Effector CD4-positive, alpha-beta T cell (primary cell): ENCODE data around the gene CKAP2.
"Not testable (repeated sequence)": the region's sequence is repeated elsewhere in the genome, so short reads cannot be mapped to it uniquely, and the experiment has no call there.

Experiments used
- DNase-seq: peaks from one replicate; pipeline ENCODE4 v3.0.0-alpha.2; 2020
- total RNA-seq: gene quantifications from one replicate; lab custom pipeline; 2026; lab: John Stamatoyannopoulos, UW

The CKAP2 gene
- total RNA-seq = 43.5 reads per million, percentile 65 among the genes with 10 or more reads in this experiment

- DNase-seq = peak; percentile 92
These were observed at the start of gene CKAP2 for GRCh38 chr13:52454820-52455676. TSS of gene CKAP2 (plus strand) at chr13:52455478. CDS start at chr13:52455557, 79 bp downstream.

GRCh38 chr13:52405767-52406494 lies 49.3 kb upstream of the CKAP2 start, which contains the start of gene THSD1:
TSS of gene THSD1 (minus strand) at chr13:52406172. CDS start at chr13:52402600, 3,572 bp downstream.
- no peak for DNase-seq

GRCh38 chr13:52406629-52407028 lies 48.6 kb upstream of the CKAP2 start:
- DNase-seq = no peak

- not testable (repeated sequence) for DNase-seq
These were observed 47.8 kb upstream of the CKAP2 start for GRCh38 chr13:52407436-52407835.

GRCh38 chr13:52408071-52408658 lies 47.1 kb upstream of the CKAP2 start:
- not testable (repeated sequence) for DNase-seq

GRCh38 chr13:52411629-52412028 lies 43.6 kb upstream of the CKAP2 start:
- DNase-seq = no peak

GRCh38 chr13:52412128-52412527 lies 43.1 kb upstream of the CKAP2 start:
- no peak for DNase-seq

- DNase-seq = no peak
These were observed 41.2 kb upstream of the CKAP2 start for GRCh38 chr13:52414051-52414450.

- no peak for DNase-seq
These were observed 40.3 kb upstream of the CKAP2 start for GRCh38 chr13:52414963-52415362.

- DNase-seq = no peak
These were observed 36.2 kb upstream of the CKAP2 start for GRCh38 chr13:52419080-52419479.

- no peak for DNase-seq
These were observed 34.1 kb upstream of the CKAP2 start for GRCh38 chr13:52421216-52421615.

- no peak for DNase-seq
These were observed 27.0 kb upstream of the CKAP2 start for GRCh38 chr13:52428295-52428694.

GRCh38 chr13:52432456-52432855 lies 22.8 kb upstream of the CKAP2 start:
- DNase-seq = no peak

- DNase-seq = no peak
These were observed 9.0 kb upstream of the CKAP2 start for GRCh38 chr13:52446265-52446664.

GRCh38 chr13:52447354-52447753 lies 7.9 kb upstream of the CKAP2 start:
- no peak for DNase-seq

GRCh38 chr13:52447815-52448552 lies 7.3 kb upstream of the CKAP2 start:
- DNase-seq = no peak

- DNase-seq = no peak
These were observed 5.8 kb upstream of the CKAP2 start for GRCh38 chr13:52449331-52450011.

GRCh38 chr13:52450012-52450792 lies 5.1 kb upstream of the CKAP2 start, which contains the start of gene VPS36:
TSS of gene VPS36 (minus strand) at chr13:52450634. CDS start at chr13:52450594, 40 bp downstream.
- DNase-seq = peak; percentile 92

- DNase-seq = no peak
These were observed 4.5 kb upstream of the CKAP2 start for GRCh38 chr13:52450793-52451116.

- DNase-seq = no peak
These were observed 4.0 kb upstream of the CKAP2 start for GRCh38 chr13:52451135-52451804.

- DNase-seq = no peak
These were observed 2.8 kb upstream of the CKAP2 start for GRCh38 chr13:52452470-52452869.
